CD4-positive, alpha-beta T cell treated with Interleukin-17A for 1 hour (primary cell): Measurements from ENCODE around the gene CAPN9.

ENCODE experiments used
- DNase-seq: peaks from one replicate; pipeline ENCODE4 v3.0.0-alpha.2; 2020

Gene CAPN9

GRCh38 chr1:230800891-230801840 is 54.0 kb downstream of the CAPN9 start:
- no peak for DNase-seq

GRCh38 chr1:230804396-230804795 is 57.2 kb downstream of the CAPN9 start:
- no peak for DNase-seq

DNA sequence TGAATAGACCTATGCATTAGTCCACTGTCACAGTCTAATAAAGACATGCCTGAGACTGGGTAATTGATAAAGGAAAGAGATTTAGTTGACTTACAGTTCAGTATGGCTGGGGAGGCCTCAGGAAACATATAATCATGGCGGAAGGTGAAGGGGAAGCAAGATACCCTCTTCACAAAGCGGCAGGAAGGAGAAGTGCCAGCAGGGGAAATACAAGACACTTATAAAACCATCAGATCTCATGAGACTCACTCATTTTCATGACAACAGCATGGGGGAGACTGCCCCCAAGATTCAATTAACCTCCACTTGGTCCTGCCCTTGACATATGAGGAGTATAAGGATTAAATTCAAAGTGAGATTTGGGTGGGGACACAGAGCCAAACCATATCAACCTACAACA is 59.4 kb downstream of the CAPN9 start:
- no peak for DNase-seq

DNA sequence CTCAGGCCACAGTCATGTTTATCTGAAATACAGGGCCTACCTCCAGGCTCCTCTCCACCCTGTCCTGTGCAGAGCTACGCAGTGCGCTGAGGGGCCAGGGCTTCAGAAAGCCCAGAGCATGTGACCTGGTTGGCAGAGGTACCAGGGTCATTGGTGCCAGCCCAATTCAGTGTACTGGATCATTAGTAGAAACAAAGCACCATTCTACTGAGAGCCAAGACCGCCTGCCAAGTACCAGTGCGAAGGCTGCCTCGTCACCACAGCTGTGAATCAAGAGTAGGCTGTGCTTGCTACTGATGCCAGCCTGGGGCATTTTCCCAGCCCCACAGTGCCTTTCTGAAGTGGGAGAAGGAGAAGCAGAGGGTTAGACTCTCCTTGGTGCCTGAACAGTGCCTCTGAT is 59.8 kb downstream of the CAPN9 start:
- no peak for DNase-seq

GRCh38 chr1:230807561-230808280 is 60.5 kb downstream of the CAPN9 start:
- DNase-seq, result no peak

GRCh38 chr1:230808281-230808872 is 61.2 kb downstream of the CAPN9 start:
- DNase-seq, result no peak

DNA sequence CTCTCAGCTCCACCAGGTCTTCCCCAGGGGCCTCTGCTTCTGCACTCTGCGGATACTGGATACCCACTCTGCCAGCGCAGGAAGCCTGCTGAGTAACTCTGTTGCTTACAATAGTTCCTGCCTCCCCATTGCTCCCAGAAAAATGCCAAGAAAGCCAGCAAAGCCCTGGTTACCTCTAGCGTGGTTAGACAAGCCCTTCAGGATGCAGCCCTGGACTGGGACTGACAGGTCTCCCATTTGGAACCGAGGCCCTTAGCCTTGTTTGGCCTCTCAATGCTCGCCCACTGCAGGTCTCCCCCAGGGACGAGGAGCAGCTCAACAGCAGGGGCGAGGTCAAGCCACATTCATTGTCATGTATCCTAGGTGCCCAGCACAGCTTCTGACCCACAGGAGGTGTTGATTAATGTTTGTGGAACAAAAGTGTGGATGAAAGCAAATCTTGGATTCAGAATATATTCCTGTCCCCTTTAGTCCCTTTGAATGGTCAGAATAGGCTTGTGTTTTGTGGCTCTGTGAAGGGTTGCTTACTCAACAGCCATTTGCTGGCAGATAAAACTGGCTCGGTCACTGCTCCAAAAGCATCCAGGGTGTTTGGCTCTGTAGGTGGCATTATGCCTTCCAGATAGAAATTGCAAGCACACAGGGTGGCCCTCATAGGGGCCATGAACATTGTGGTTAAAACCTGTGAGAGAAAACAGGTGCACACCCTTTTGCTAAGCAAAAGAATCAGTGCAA is 62.2 kb downstream of the CAPN9 start:
- no peak for DNase-seq

DNA sequence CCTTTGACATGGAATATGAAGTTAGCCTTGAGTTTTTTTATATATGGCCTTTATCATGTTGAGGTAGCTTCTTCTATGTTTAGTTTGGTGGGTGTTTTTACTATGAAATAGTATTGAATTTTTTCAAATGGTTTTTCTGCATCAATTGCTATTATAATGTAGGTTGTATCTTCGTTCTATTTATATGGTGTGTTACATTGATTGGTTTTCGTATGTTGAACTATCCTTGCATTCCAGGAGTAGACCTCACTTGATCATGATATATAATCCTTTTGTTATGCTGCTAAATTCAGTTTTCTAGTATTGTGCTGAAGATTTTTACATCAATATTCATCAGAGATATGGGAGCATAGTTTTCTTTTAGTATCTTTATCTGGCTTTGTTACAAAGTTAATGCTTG is 65.4 kb downstream of the CAPN9 start:
- DNase-seq, result no peak

GRCh38 chr1:230814949-230815692 is 67.9 kb downstream of the CAPN9 start:
- no peak for DNase-seq

GRCh38 chr1:230816018-230816417 is 68.8 kb downstream of the CAPN9 start:
- DNase-seq, result no peak

DNA sequence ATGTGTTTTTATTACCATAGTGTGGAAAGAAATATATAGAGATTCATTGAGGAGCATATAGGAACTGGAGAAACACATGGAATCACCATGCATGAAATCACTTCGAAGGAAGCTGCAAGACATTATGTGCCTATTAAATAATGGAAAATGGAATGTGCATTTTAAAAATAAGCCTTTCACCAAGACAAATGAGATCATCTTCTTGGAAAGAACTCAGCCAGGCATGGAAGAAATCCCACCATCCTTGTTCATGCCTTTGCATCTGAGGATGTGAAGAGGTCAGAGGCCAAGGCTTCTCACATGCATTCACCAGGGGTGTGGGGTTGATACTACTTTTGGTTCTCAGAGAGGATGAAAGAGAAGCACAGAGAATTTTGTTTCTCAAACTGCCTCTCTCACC is 71.2 kb downstream of the CAPN9 start:
- no peak for DNase-seq

- no peak for DNase-seq
These were observed 71.7 kb downstream of the CAPN9 start for GRCh38 chr1:230818901-230819300.

- DNase-seq, result no peak
These were observed 72.8 kb downstream of the CAPN9 start for GRCh38 chr1:230819976-230820375.

DNA sequence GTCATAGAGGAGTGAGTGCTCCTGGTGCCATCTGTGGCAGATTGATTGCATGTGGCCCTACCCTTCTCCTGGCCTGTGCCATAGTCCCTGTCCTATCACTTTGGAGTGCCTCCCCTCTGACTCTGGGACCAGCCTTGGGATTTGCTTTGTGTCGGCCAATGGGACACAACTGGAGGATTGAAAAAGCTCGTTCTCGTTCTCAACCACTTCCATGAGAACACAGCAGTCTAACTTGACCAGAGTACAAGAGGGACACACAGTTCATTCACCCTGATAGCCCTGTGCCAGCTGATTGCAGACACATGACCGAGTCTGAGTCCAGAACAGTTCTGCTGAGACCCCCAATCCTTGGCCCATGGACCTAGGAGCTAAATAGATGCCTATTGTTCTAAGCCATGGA is 73.4 kb downstream of the CAPN9 start:
- no peak for DNase-seq

DNA sequence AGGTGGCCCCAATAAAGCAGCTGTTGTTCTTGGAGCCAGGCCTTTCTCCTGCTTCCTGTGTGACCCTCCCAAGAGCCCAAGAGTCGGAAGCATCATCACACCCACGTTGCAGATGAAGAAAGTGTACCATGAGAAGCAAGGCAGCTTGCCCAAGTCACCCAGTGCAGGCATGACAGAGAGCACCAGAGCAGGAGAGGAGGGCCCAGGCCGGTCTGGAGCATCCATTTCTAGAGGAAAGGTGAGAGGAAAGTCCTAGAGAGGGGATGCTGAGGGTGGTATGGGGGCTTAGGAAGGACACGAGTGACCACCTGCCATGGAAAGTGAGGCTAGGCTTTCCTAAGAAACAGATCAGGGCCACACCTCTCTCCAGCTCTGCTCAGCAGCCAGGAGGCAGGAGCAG is 74.2 kb downstream of the CAPN9 start:
- DNase-seq, result no peak

DNA sequence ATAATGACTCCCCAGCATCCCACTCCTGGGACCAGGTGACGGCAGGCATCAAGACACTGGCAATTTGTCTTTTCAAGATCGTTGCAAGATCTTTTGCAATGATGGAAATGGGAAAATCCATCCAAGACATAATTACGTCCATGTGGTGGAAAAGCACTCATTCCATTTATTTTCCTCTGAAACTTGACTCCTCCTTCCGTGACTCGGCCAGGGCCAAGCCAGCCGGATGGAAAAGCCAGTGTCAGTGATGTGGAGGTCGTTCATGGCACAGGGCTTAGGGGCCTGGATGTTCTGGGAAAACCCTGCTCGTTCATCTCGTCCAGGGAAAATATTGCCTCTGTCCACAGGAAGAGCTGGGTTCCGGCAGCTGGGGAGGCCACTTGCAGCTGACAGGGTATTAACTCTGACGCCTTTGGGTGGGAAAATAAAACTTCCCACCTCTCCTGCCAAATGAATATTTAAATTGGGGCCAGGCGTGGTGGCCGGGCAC is 74.9 kb downstream of the CAPN9 start:
- no peak for DNase-seq

GRCh38 chr1:230823426-230823825 is 76.2 kb downstream of the CAPN9 start:
- no peak for DNase-seq

DNA sequence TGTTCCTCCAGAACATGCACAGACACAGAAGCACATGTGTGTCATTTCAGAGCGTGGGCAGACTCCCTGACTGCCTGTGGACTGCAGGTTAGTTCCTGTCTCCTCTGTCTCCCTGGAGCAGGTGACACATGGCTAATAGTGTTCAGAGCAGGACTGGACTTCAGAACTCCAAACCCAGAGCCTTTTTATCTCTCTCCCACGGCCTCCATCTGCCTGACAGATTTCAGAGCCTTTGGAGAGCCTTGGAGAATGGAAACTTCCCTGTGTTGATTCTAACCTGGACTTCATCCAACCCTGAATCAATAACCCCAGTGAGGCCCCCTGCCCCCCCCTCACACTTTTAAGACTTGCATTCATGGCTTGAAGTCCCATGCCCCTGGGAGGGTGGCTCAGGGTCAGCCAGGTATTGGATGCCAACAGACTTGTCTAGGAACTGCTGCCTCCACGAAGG is 76.8 kb downstream of the CAPN9 start:
- no peak for DNase-seq

DNA sequence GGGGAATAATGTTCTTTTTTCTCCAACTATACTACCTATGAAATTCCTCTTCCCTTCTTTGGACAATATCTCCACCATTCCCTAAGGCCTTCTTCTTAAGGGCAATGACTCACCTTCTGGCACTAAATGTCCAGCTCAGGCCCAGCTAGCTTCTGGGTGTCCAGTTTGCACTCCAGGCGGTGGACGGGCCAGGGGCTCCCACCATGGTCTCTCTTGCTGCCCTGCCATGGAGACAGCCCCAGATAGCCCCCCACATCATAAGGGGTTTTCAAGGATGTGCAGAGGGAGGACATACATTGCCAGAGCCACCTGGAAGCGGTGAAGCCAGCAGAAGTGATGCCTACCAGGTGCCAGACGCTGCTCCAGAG is 77.3 kb downstream of the CAPN9 start:
- no peak for DNase-seq

GRCh38 chr1:230824919-230825721 is 77.9 kb downstream of the CAPN9 start:
- no peak for DNase-seq

- no peak for DNase-seq
These were observed 78.6 kb downstream of the CAPN9 start for GRCh38 chr1:230825761-230826160.
